HPDE6-E6E7 (cell line): ENCODE results near the gene CHP2.
"Not testable (repeated sequence)": the region's sequence is repeated elsewhere in the genome, so short reads cannot be mapped to it uniquely, and the experiment has no call there.

Experiments
- DNase-seq: peaks from one replicate; pipeline ENCODE4 v3.0.0; 2011; ENCODE audit warnings: missing footprints; ENCODE audit errors: extremely low spot score

Gene CHP2

GRCh38 chr16:23754594-23755483 is at the start of gene CHP2:
Gene CHP2 (plus strand): TSS chr16:23755026. CDS start chr16:23755050, 24 bp downstream.
- peak; percentile 57 for DNase-seq

GRCh38 chr16:23705517-23705902 is 49.3 kb upstream of the CHP2 start:
- DNase-seq: no peak

GRCh38 chr16:23706439-23706838 is 48.4 kb upstream of the CHP2 start:
- no peak for DNase-seq

- DNase-seq: no peak
Observed at GRCh38 chr16:23709536-23709935, 45.3 kb upstream of the CHP2 start.

GRCh38 chr16:23710008-23710407 is 44.8 kb upstream of the CHP2 start:
- no peak for DNase-seq

- no peak for DNase-seq
Observed at GRCh38 chr16:23710504-23710903, 44.3 kb upstream of the CHP2 start.

- DNase-seq: no peak
Observed at GRCh38 chr16:23711785-23712184, 43.0 kb upstream of the CHP2 start.

- DNase-seq: no peak
Observed at GRCh38 chr16:23712976-23713375, 41.9 kb upstream of the CHP2 start, which contains the start of gene ERN2. Gene ERN2 (minus strand): TSS chr16:23713222. CDS start chr16:23713187, 35 bp downstream.

- no peak for DNase-seq
Observed at GRCh38 chr16:23716484-23716883, 38.3 kb upstream of the CHP2 start.

- not testable (repeated sequence) for DNase-seq
Observed at GRCh38 chr16:23722613-23723240, 32.1 kb upstream of the CHP2 start.

- no peak for DNase-seq
Observed at GRCh38 chr16:23724096-23724784, 30.6 kb upstream of the CHP2 start.

- no peak for DNase-seq
Observed at GRCh38 chr16:23724785-23725131, 30.1 kb upstream of the CHP2 start.

- no peak for DNase-seq
Observed at GRCh38 chr16:23726710-23727109, 28.1 kb upstream of the CHP2 start.

GRCh38 chr16:23728112-23728477 is 26.7 kb upstream of the CHP2 start:
- no peak for DNase-seq

- DNase-seq: no peak
Observed at GRCh38 chr16:23729503-23730424, 25.1 kb upstream of the CHP2 start.

GRCh38 chr16:23734176-23734893 is 20.5 kb upstream of the CHP2 start:
- no peak for DNase-seq

GRCh38 chr16:23737423-23738028 is 17.3 kb upstream of the CHP2 start:
- DNase-seq: not testable (repeated sequence)

- no peak for DNase-seq
Observed at GRCh38 chr16:23739516-23739915, 15.3 kb upstream of the CHP2 start.

GRCh38 chr16:23741675-23742303 is 13.0 kb upstream of the CHP2 start:
- no peak for DNase-seq

GRCh38 chr16:23742766-23743165 is 12.1 kb upstream of the CHP2 start:
- no peak for DNase-seq
